Measurements from ENCODE around the gene FADS3.

- TF ChIP-seq CTCF (IDR thresholded peaks at IDR 0.05) (no peak), POLR2AphosphoS5 (IDR thresholded peaks at IDR 0.05) (no peak)
These were observed 5.5 kb upstream of the FADS3 start for GRCh38 chr11:61896665-61897386.

All from breast epithelium (tissue), 3 donors.